GM12878 (cell line): ENCODE results near the gene ADAM20. TPM values are rescaled to one million over a fixed set of nuclear protein-coding genes. Genes with fewer than 3 reads are reported as not detected.

Experiments used
- BMI1 ChIP-seq: fragments of 450-650 bp; IDR thresholded peaks from 2 replicates; pipeline ENCODE4 v1.6.1; 2016; ENCODE audit warnings: mild to moderate bottlenecking, moderate library complexity, borderline replicate concordance
- BRCA1 ChIP-seq: IDR thresholded peaks from 2 replicates; pipeline ENCODE4 v1.6.1; 2011; ENCODE audit warnings: low read depth, low read length, improper control_type of control experiment
- CREM ChIP-seq: IDR thresholded peaks from 2 replicates; pipeline ENCODE4 v1.6.1; 2014; ENCODE audit warnings: antibody characterized with exemption, low read depth
- FOXM1 ChIP-seq: IDR thresholded peaks from 2 replicates; pipeline ENCODE4 v1.6.1; 2012; ENCODE audit warnings: low read depth, mild to moderate bottlenecking, inconsistent platforms, low read length, moderate library complexity
- MXI1 ChIP-seq: fragments of 150-350 bp; IDR thresholded peaks from 2 replicates; pipeline ENCODE4 v1.6.1; 2011; ENCODE audit warnings: low read depth, mild to moderate bottlenecking, inconsistent platforms, low read length, improper control_type of control experiment
- NR2F1 ChIP-seq: fragments of 450-650 bp; conservative IDR thresholded peaks from 2 replicates; pipeline ENCODE4 v1.6.1; 2017; ENCODE audit warnings: mild to moderate bottlenecking
- SIN3A ChIP-seq: IDR thresholded peaks from 2 replicates; pipeline ENCODE4 v1.6.1; 2012; ENCODE audit warnings: low read depth, low read length, improper control_type of control experiment
- SMARCA5 ChIP-seq: fragments of 450-650 bp; IDR thresholded peaks from 2 replicates; pipeline ENCODE4 v1.6.1; 2017; ENCODE audit warnings: mild to moderate bottlenecking
- polyA plus RNA-seq, 11 experiments: library from polyadenylated mRNA; depleted of rRNA in 4 of 11; unstranded in 6 of 11; stranded (reverse) in 5 of 11; fragments of >200 nt; fragmentation: Nextera tagmentation in 4 of 11; fragmentation: Illumina TruSeq in 1 of 11; extraction: Ambion mirVana in 4 of 11; extraction: Trizol in 1 of 11; gene quantifications; 1 replicate in 1 of 11; 2 replicates in 10 of 11; pipeline versions ENCODE4 v1.2.1 to v1.2.3, GENCODE V29; 2011 to 2016; ENCODE audit warnings: inconsistent platforms in 2 of 11, missing spikeins in 2 of 11, low read depth in 1 of 11
- total RNA-seq, 4 experiments: library from RNA; depleted of rRNA in 3 of 4; stranded (reverse); fragments of >200 nt in 3 of 4; fragmentation: Illumina TruSeq in 1 of 4; extraction: Trizol in 1 of 4; gene quantifications; 2 replicates each; pipeline versions ENCODE4 v1.2.1 to v1.2.3, GENCODE V29; 2013 to 2021
- TF ChIP-seq, protein P1 (sequence below): IDR thresholded peaks from 2 replicates; pipeline ENCODE4 v1.6.1; 2011; ENCODE audit warnings: low read depth, low read length, improper control_type of control experiment, borderline replicate concordance
- TF ChIP-seq, protein P2 (sequence below): fragments of 450-650 bp; formaldehyde crosslinking; IDR thresholded peaks from 2 replicates; pipeline ENCODE4 v1.4.0; 2022; ENCODE audit warnings: mild to moderate bottlenecking, moderate library complexity
- TF ChIP-seq, protein P3 (sequence below): fragments of 150-350 bp; IDR thresholded peaks from 2 replicates; pipeline ENCODE4 v1.6.1; 2016; ENCODE audit warnings: low read depth, low read length
- TF ChIP-seq, protein P4 (sequence below): fragments of 450-650 bp; IDR thresholded peaks from 2 replicates; pipeline ENCODE4 v1.6.1; 2017; ENCODE audit warnings: mild to moderate bottlenecking

ADAM20 gene
- total and polyA plus RNA-seq, 10 of the 15 experiments (the other 5 are each of a cell fraction or from before 2014, with no cell fraction given): 0.04 to 0.34 (median 0.10) TPM; not detected in 3

DNA sequence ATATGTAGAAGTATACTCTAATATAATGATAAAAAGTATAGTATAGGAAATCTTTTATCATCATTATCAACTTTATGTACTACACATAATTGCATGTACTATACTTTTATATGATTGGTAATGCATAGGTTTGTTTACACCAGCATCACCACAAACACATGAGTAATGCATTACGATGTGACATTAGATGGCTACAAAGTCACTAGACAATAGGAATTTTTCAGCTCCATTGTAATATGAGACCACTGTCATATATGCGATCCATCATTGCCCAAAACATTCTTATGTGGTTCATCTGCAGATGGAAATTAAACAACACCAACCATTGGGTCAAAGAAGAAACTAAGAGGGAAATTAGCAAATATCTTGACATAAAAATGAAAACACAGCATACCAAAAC lies 4.4 kb downstream of the ADAM20 start (continued):
- TF ChIP-seq, protein P1, sequence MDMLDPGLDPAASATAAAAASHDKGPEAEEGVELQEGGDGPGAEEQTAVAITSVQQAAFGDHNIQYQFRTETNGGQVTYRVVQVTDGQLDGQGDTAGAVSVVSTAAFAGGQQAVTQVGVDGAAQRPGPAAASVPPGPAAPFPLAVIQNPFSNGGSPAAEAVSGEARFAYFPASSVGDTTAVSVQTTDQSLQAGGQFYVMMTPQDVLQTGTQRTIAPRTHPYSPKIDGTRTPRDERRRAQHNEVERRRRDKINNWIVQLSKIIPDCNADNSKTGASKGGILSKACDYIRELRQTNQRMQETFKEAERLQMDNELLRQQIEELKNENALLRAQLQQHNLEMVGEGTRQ: no peak
- TF ChIP-seq SIN3A: no peak
- TF ChIP-seq, protein P2, sequence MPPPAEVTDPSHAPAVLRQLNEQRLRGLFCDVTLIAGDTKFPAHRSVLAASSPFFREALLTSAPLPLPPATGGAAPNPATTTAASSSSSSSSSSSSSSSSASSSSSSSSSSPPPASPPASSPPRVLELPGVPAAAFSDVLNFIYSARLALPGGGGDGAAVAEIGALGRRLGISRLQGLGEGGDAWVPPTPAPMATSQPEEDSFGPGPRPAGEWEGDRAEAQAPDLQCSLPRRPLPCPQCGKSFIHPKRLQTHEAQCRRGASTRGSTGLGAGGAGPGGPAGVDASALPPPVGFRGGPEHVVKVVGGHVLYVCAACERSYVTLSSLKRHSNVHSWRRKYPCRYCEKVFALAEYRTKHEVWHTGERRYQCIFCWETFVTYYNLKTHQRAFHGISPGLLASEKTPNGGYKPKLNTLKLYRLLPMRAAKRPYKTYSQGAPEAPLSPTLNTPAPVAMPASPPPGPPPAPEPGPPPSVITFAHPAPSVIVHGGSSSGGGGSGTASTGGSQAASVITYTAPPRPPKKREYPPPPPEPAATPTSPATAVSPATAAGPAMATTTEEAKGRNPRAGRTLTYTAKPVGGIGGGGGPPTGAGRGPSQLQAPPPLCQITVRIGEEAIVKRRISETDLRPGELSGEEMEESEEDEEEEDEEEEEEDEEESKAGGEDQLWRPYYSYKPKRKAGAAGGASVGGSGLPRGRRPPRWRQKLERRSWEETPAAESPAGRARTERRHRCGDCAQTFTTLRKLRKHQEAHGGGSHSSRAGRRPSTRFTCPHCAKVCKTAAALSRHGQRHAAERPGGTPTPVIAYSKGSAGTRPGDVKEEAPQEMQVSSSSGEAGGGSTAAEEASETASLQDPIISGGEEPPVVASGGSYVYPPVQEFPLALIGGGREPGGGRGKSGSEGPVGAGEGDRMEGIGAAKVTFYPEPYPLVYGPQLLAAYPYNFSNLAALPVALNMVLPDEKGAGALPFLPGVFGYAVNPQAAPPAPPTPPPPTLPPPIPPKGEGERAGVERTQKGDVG (CRISPR knock-in tag): no peak
- TF ChIP-seq FOXM1: no peak
- no peak for TF ChIP-seq MXI1
- no peak for TF ChIP-seq BMI1
- TF ChIP-seq, protein P3, sequence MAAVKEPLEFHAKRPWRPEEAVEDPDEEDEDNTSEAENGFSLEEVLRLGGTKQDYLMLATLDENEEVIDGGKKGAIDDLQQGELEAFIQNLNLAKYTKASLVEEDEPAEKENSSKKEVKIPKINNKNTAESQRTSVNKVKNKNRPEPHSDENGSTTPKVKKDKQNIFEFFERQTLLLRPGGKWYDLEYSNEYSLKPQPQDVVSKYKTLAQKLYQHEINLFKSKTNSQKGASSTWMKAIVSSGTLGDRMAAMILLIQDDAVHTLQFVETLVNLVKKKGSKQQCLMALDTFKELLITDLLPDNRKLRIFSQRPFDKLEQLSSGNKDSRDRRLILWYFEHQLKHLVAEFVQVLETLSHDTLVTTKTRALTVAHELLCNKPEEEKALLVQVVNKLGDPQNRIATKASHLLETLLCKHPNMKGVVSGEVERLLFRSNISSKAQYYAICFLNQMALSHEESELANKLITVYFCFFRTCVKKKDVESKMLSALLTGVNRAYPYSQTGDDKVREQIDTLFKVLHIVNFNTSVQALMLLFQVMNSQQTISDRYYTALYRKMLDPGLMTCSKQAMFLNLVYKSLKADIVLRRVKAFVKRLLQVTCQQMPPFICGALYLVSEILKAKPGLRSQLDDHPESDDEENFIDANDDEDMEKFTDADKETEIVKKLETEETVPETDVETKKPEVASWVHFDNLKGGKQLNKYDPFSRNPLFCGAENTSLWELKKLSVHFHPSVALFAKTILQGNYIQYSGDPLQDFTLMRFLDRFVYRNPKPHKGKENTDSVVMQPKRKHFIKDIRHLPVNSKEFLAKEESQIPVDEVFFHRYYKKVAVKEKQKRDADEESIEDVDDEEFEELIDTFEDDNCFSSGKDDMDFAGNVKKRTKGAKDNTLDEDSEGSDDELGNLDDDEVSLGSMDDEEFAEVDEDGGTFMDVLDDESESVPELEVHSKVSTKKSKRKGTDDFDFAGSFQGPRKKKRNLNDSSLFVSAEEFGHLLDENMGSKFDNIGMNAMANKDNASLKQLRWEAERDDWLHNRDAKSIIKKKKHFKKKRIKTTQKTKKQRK: no peak
- no peak for TF ChIP-seq NR2F1
- no peak for TF ChIP-seq BRCA1
- TF ChIP-seq, protein P4, sequence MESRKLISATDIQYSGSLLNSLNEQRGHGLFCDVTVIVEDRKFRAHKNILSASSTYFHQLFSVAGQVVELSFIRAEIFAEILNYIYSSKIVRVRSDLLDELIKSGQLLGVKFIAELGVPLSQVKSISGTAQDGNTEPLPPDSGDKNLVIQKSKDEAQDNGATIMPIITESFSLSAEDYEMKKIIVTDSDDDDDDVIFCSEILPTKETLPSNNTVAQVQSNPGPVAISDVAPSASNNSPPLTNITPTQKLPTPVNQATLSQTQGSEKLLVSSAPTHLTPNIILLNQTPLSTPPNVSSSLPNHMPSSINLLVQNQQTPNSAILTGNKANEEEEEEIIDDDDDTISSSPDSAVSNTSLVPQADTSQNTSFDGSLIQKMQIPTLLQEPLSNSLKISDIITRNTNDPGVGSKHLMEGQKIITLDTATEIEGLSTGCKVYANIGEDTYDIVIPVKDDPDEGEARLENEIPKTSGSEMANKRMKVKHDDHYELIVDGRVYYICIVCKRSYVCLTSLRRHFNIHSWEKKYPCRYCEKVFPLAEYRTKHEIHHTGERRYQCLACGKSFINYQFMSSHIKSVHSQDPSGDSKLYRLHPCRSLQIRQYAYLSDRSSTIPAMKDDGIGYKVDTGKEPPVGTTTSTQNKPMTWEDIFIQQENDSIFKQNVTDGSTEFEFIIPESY: no peak
- no peak for TF ChIP-seq CREM
- no peak for TF ChIP-seq SMARCA5
